Measurements from ENCODE around the gene PCNX1. TPM values are rescaled to one million over a fixed set of nuclear protein-coding genes. Genes with fewer than 3 reads are reported as not detected.
A peak's percentile ranks its signal among the peaks of the same experiment; 100 is the strongest.

Gene PCNX1
- total RNA-seq, 1 donor from 2014 or later = 62.5 TPM

- TF ChIP-seq CTCF (IDR thresholded peaks at IDR 0.05; ENCODE audit: partially characterized antibody, unreplicated experiment) = no peak
- no peaks in the 10 kb centered on the region for H3K27me3 Mint-ChIP-seq (ENCODE audit: unreplicated experiment)
- H3K36me3 Mint-ChIP-seq (ENCODE audit: unreplicated experiment) = peaks cover 4% of the 10 kb centered on the region
- H3K4me1 Mint-ChIP-seq (ENCODE audit: low read depth, unreplicated experiment) = peaks cover 2% of the 10 kb centered on the region
- DNase-seq = no peak
- no peak overlapping the region for H3K4me3 Mint-ChIP-seq (ENCODE audit: unreplicated experiment)
- H3K27ac Mint-ChIP-seq (ENCODE audit: unreplicated experiment) = no peak overlapping the region
- peaks cover 1% of the 10 kb centered on the region for H3K9me3 Mint-ChIP-seq (ENCODE audit: unreplicated experiment)
These were observed 189.7 kb downstream of the PCNX1 start for GRCh38 chr14:71096947-71097346.

GRCh38 chr14:71103662-71104484, 196.6 kb downstream of the PCNX1 start:
- Mint-ChIP-seq H3K4me3 (ENCODE audit: unreplicated experiment) (no peak overlapping the region), H3K9me3 (ENCODE audit: unreplicated experiment) (no peaks in the 10 kb centered on the region), H3K36me3 (ENCODE audit: unreplicated experiment) (no peaks in the 10 kb centered on the region), H3K27me3 (ENCODE audit: unreplicated experiment) (peaks cover 2% of the 10 kb centered on the region), H3K27ac (ENCODE audit: unreplicated experiment) (no peak overlapping the region), H3K4me1 (ENCODE audit: low read depth, unreplicated experiment) (no peaks in the 10 kb centered on the region)
- no peak for DNase-seq
- peak; percentile 84 for TF ChIP-seq CTCF (IDR thresholded peaks at IDR 0.05; ENCODE audit: partially characterized antibody, unreplicated experiment)

- Mint-ChIP-seq H3K4me3 (ENCODE audit: unreplicated experiment) (no peak overlapping the region), H3K9me3 (ENCODE audit: unreplicated experiment) (no peaks in the 10 kb centered on the region), H3K4me1 (ENCODE audit: low read depth, unreplicated experiment) (no peaks in the 10 kb centered on the region), H3K27me3 (ENCODE audit: unreplicated experiment) (peaks cover 2% of the 10 kb centered on the region), H3K27ac (ENCODE audit: unreplicated experiment) (no peak overlapping the region), H3K36me3 (ENCODE audit: unreplicated experiment) (no peaks in the 10 kb centered on the region)
- no peak for DNase-seq
- TF ChIP-seq CTCF (IDR thresholded peaks at IDR 0.05; ENCODE audit: partially characterized antibody, unreplicated experiment) = no peak
These were observed 197.9 kb downstream of the PCNX1 start for GRCh38 chr14:71105177-71105576.

- Mint-ChIP-seq H3K4me1 (ENCODE audit: low read depth, unreplicated experiment) (no peaks in the 10 kb centered on the region), H3K9me3 (ENCODE audit: unreplicated experiment) (no peaks in the 10 kb centered on the region), H3K27me3 (ENCODE audit: unreplicated experiment) (peaks cover 2% of the 10 kb centered on the region), H3K4me3 (ENCODE audit: unreplicated experiment) (no peak overlapping the region), H3K36me3 (ENCODE audit: unreplicated experiment) (no peaks in the 10 kb centered on the region), H3K27ac (ENCODE audit: unreplicated experiment) (no peak overlapping the region)
- no peak for DNase-seq
- no peak for TF ChIP-seq CTCF (IDR thresholded peaks at IDR 0.05; ENCODE audit: partially characterized antibody, unreplicated experiment)
These were observed 200.7 kb downstream of the PCNX1 start for GRCh38 chr14:71107921-71108320.

GRCh38 chr14:71108398-71109119, 201.3 kb downstream of the PCNX1 start:
- Mint-ChIP-seq H3K9me3 (ENCODE audit: unreplicated experiment) (no peaks in the 10 kb centered on the region), H3K36me3 (ENCODE audit: unreplicated experiment) (no peaks in the 10 kb centered on the region), H3K4me3 (ENCODE audit: unreplicated experiment) (no peak overlapping the region), H3K27me3 (ENCODE audit: unreplicated experiment) (peaks cover 2% of the 10 kb centered on the region), H3K4me1 (ENCODE audit: low read depth, unreplicated experiment) (no peaks in the 10 kb centered on the region), H3K27ac (ENCODE audit: unreplicated experiment) (no peak overlapping the region)
- TF ChIP-seq CTCF (IDR thresholded peaks at IDR 0.05; ENCODE audit: partially characterized antibody, unreplicated experiment) = no peak
- DNase-seq = no peak
